ENCODE results near the gene WDR31. TPM values are rescaled to one million over a fixed set of nuclear protein-coding genes. Genes with fewer than 3 reads are reported as not detected.

The WDR31 gene
- total RNA-seq, 1 donor from 2014 or later: 0.21 TPM

DNA sequence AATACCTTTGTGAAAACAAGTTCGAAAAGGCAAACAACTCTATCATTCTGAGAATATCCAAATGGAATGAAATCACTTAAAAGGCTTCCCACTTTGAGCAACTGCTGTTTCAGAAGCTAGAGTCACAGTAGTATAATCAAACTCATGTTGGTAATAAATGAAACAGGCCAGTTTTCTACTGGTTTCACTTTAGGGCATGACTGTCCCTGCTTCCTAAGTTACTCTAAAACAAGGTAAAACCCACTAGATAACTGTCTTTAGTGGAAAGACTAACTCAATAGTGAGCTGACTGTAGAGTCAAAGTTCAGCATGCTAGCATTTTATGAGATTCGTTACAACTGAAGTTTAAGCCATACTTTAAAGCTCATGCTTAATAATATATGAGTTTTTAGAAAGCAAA is 70.7 kb downstream of the WDR31 start:
- no peak overlapping the region for H3K4me3 ChIP-seq
- H3K27ac ChIP-seq: no peak overlapping the region
- no peaks in the 10 kb centered on the region for H3K9me3 ChIP-seq
- no peak for DNase-seq (ENCODE audit: low spot score in 2 of 2)
- intact Hi-C loops (cut with DNase I): no loop called here
- H3K36me3 ChIP-seq: peaks cover 51 to 70% of the 10 kb centered on the region in 2 donors
- TF ChIP-seq CTCF (IDR thresholded peaks at IDR 0.05): no peak
- H3K4me1 ChIP-seq: peaks cover 0 to 2% of the 10 kb centered on the region in 2 donors
- H3K27me3 ChIP-seq: no peaks in the 10 kb centered on the region

- H3K27me3 ChIP-seq: no peaks in the 10 kb centered on the region
- no peaks in the 10 kb centered on the region for H3K4me1 ChIP-seq
- peaks cover 48 to 68% of the 10 kb centered on the region in 2 donors for H3K36me3 ChIP-seq
- TF ChIP-seq CTCF (IDR thresholded peaks at IDR 0.05): no peak
- no peak for DNase-seq (ENCODE audit: low spot score in 2 of 2)
- H3K9me3 ChIP-seq: no peaks in the 10 kb centered on the region
- no peak overlapping the region for H3K4me3 ChIP-seq
- no peak overlapping the region for H3K27ac ChIP-seq
- intact Hi-C loops (cut with DNase I): no loop called here
Observed at GRCh38 chr9:113267911-113268566, 72.0 kb downstream of the WDR31 start.

- TF ChIP-seq CTCF (IDR thresholded peaks at IDR 0.05): no peak
- Histone ChIP-seq H3K27me3 (no peaks in the 10 kb centered on the region), H3K36me3 (peaks cover 41 to 51% of the 10 kb centered on the region in 2 donors), H3K4me1 (no peaks in the 10 kb centered on the region), H3K27ac (no peak overlapping the region), H3K9me3 (no peaks in the 10 kb centered on the region), H3K4me3 (no peak overlapping the region)
- intact Hi-C loops (cut with DNase I): no loop called here
- DNase-seq (ENCODE audit: low spot score in 2 of 2): no peak
Observed at GRCh38 chr9:113266174-113266573, 73.9 kb downstream of the WDR31 start.

Other genes starting within 250 kb of the WDR31 start
- 7.2 TPM for gene SLC31A2, start 189.3 kb downstream of the WDR31 start, total RNA-seq
- gene FKBP15, start 119.0 kb downstream of the WDR31 start, total RNA-seq: 24.4 TPM
- 3.7 TPM for gene SLC31A1, start 118.7 kb downstream of the WDR31 start, total RNA-seq
- gene CDC26, start 64.7 kb downstream of the WDR31 start, total RNA-seq: 1.2 TPM
- gene PRPF4, start 64.6 kb downstream of the WDR31 start, total RNA-seq: 5.4 TPM
- gene RNF183, start 36.9 kb downstream of the WDR31 start, total RNA-seq: not detected
- not detected for gene BSPRY, start 9.3 kb upstream of the WDR31 start, total RNA-seq
- gene HDHD3, start 36.7 kb upstream of the WDR31 start, total RNA-seq: 16.5 TPM
- 71.4 TPM for gene ALAD, start 61.0 kb upstream of the WDR31 start, total RNA-seq
- 17.5 TPM for gene POLE3, start 70.4 kb upstream of the WDR31 start, total RNA-seq
- not detected for gene C9orf43, start 70.5 kb upstream of the WDR31 start, total RNA-seq
- gene RGS3, start 123.5 kb upstream of the WDR31 start, total RNA-seq: 125 TPM